Measurements from ENCODE around the gene IRF2BPL. TPM values are rescaled to one million over a fixed set of nuclear protein-coding genes. Genes with fewer than 3 reads are reported as not detected.

The IRF2BPL gene
- total and polyA plus RNA-seq, 2 of the 8 experiments (the other 6 are each of a cell fraction or from before 2014, with no cell fraction given), result 18.8 to 57.0 TPM

- no peaks in the 10 kb centered on the region for H3K79me2 ChIP-seq (ENCODE audit: control insufficient read depth in 1 of 2, insufficient read depth in 2 of 2, low read length in 2 of 2)
- DNase-seq (ENCODE audit: low read depth in 1 of 2, low spot score in 2 of 2) (no peak), FAIRE-seq (no peak)
- H2BK20ac ChIP-seq (ENCODE audit: low read length), result peak overlapping the region; percentile 80; the same call in 1 of the 2 replicates
- no peak overlapping the region for H2BK5ac ChIP-seq (ENCODE audit: low read depth, low read length)
- H3K9me3 ChIP-seq (ENCODE audit: insufficient read depth in 2 of 2, low read depth in 1 of 2, low read length in 1 of 2), result 0 out of 4 replicates have a peak, but pooled peaks cover 0 to 2% of the 10 kb centered on the region in 2 experiments
- no peak overlapping the region for H3K23ac ChIP-seq (ENCODE audit: insufficient read length)
- WGBS, 2 experiments (ENCODE audit: extremely low coverage in 1 of 2, insufficient coverage in 1 of 2, insufficient read length in 1 of 2, insufficient replicate concordance in 2 of 2, low coverage in 1 of 2, low lambda C conversion rate in 2 of 2, missing lambda C conversion rate in 1 of 2), result 84% methylated on average over 4 of the region's 4 CpGs; no CpG with 5 or more reads in 1 of the 2 experiments
- POLR2A ChIA-PET (ENCODE audit: partially characterized antibody), result interaction anchor here (1.1 to 1.2 kb wide), 3 partner anchors 11 to 18 kb away, joined by 3 to 4 read pairs (median 3); no protein-coding TSS in a partner anchor
- no peak overlapping the region for H3K4me2 ChIP-seq (ENCODE audit: insufficient read depth in 1 of 2, low read depth in 2 of 2, low read length in 2 of 2)
- no peak overlapping the region for H3K56ac ChIP-seq (replicated peaks; ENCODE audit: insufficient read length, low read depth, low read length)
- TF ChIP-seq TAF1 (IDR thresholded peaks at IDR 0.05; ENCODE audit: low read depth, low read length) (no peak), RBBP5 (IDR thresholded peaks at IDR 0.05; ENCODE audit: borderline replicate concordance, low read depth, low read length) (no peak), HDAC2 (IDR thresholded peaks at IDR 0.05; ENCODE audit: borderline replicate concordance in 1 of 2, low read depth in 2 of 2, low read length in 2 of 2) (no peak), SP1 (IDR thresholded peaks at IDR 0.05; ENCODE audit: low read depth, low read length) (no peak), TEAD4 (IDR thresholded peaks at IDR 0.05; ENCODE audit: low read depth, low read length) (no peak), KDM4A (IDR thresholded peaks at IDR 0.05; ENCODE audit: low read depth, low read length, severe bottlenecking) (no peak), CBX5 (IDR thresholded peaks at IDR 0.05; ENCODE audit: low read depth, low read length) (no peak), BCL11A (IDR thresholded peaks at IDR 0.05; ENCODE audit: low read depth in 2 of 2, low read length in 2 of 2) (no peak), KDM5A (IDR thresholded peaks at IDR 0.05; ENCODE audit: low read length) (no peak)
- H4K91ac ChIP-seq (replicated peaks; ENCODE audit: insufficient read length, low read length), result peak overlapping the region; percentile 17
- CTCF ChIA-PET (ENCODE audit: partially characterized antibody), result interaction anchor here (0.6 to 4.9 kb wide), 13 partner anchors 12 to 1162 kb away, joined by 3 to 28 read pairs (median 3); no protein-coding TSS in a partner anchor
- no peak overlapping the region for H3K27ac ChIP-seq (ENCODE audit: low read depth, low read length)
- H2BK12ac ChIP-seq (ENCODE audit: low read depth, low read length), result peak overlapping the region; percentile 60; the same call in 1 of the 2 replicates
- no peaks in the 10 kb centered on the region for H3K23me2 ChIP-seq (ENCODE audit: low read depth, low read length)
- no peaks in the 10 kb centered on the region for H4K20me1 ChIP-seq (replicated peaks in 1 of 2; ENCODE audit: control insufficient read depth in 1 of 2, insufficient read depth in 2 of 2, low read length in 2 of 2)
- no peak overlapping the region for H2AK5ac ChIP-seq (ENCODE audit: low read depth, low read length)
- H2AFZ ChIP-seq (ENCODE audit: low read length), result no peak overlapping the region
- H2BK15ac ChIP-seq (ENCODE audit: low read length), result peak overlapping the region; percentile 88; the same call in 1 of the 2 replicates
- no peaks in the 10 kb centered on the region for H3K27me3 ChIP-seq (replicated peaks in 1 of 4; ENCODE audit: control insufficient read depth in 3 of 4, extremely low read depth in 1 of 4, insufficient read depth in 3 of 4, low read length in 3 of 4)
- H3K4ac ChIP-seq (replicated peaks; ENCODE audit: insufficient read length, low read depth, low read length), result no peak overlapping the region
- no peak overlapping the region for H4K8ac ChIP-seq (ENCODE audit: extremely low read depth, insufficient read depth, low read length)
- H3K14ac ChIP-seq (ENCODE audit: insufficient read length), result no peak overlapping the region
- H3K36me3 ChIP-seq (ENCODE audit: control insufficient read depth in 2 of 4, insufficient read depth in 4 of 4, low read length in 3 of 4), result no peaks in the 10 kb centered on the region
- no peak overlapping the region for H3K18ac ChIP-seq (ENCODE audit: extremely low read depth, low read length)
- no peak overlapping the region for H4K5ac ChIP-seq (ENCODE audit: insufficient read length, low read depth, low read length)
- H2BK120ac ChIP-seq (replicated peaks; ENCODE audit: low read depth, low read length), result no peak overlapping the region
- H3K4me1 ChIP-seq (replicated peaks in 1 of 4; ENCODE audit: control insufficient read depth in 3 of 4, insufficient read depth in 4 of 4, low read length in 3 of 4), result peaks cover 8 to 23% (median 13%) of the 10 kb centered on the region in 4 experiments
- no peak overlapping the region for H3K9ac ChIP-seq (replicated peaks in 1 of 4; ENCODE audit: extremely low read depth in 1 of 4, low read depth in 3 of 4, low read length in 3 of 4)
- H3K79me1 ChIP-seq (ENCODE audit: low read depth, low read length), result no peaks in the 10 kb centered on the region
- H3K4me3 ChIP-seq (ENCODE audit: extremely low read depth in 1 of 4, insufficient read depth in 2 of 4, low read depth in 3 of 4, low read length in 4 of 4), result no peak overlapping the region
These were observed 40.5 kb downstream of the IRF2BPL start for GRCh38 chr14:76987956-76988520.
